HG02571 (cell line): ENCODE results near the gene UBE2E3.
"Not testable (repeated sequence)": the region's sequence is repeated elsewhere in the genome, so short reads cannot be mapped to it uniquely, and the experiment has no call there.

Experiments
- ATAC-seq: cut with Tn5 transposase; IDR thresholded peaks from one replicate; pipeline ENCODE4 v1.9.1; 2021; ENCODE audit warnings: mild to moderate bottlenecking, moderate library complexity; ENCODE audit not compliant: unreplicated experiment

Gene UBE2E3

GRCh38 chr2:181072486-181073235 lies 92.3 kb downstream of the UBE2E3 start:
- ATAC-seq = no peak

DNA sequence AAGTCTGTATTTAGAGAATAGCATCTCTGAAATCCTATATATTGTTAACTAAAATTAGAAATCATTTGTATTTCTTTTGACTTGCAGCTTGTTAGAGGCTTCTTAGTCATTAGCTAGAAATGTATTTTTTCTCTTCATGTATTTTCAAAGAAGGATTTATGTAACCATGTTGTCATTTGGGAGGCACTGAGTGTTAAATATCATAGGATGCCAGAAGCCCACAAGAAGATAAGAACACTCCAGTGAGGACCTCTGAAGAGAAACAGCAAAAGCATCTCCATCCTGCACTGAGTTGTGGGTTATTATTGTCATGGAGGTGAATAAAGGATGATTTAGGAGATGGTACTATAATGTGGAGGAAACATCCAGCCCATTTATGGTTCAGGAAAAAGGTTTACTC lies 93.5 kb downstream of the UBE2E3 start:
- no peak for ATAC-seq

DNA sequence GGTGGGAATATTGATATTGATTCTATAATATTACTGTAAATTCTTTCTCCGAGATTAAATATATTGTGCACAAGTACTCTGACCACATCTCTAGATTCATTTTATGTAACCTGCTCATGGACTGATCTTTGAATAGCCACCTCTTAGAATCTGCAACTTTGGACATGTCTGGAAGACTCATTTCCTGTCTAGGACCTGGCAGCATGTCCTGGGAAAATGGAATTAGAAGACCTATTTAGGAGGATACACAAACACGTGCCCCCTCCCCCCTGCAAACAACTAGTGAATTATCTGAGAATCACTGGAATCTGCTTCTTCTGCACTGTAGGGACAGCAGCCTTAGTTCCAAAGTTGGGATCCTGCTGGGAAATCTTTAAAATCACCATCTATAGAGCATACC lies 94.1 kb downstream of the UBE2E3 start:
- ATAC-seq = no peak

DNA sequence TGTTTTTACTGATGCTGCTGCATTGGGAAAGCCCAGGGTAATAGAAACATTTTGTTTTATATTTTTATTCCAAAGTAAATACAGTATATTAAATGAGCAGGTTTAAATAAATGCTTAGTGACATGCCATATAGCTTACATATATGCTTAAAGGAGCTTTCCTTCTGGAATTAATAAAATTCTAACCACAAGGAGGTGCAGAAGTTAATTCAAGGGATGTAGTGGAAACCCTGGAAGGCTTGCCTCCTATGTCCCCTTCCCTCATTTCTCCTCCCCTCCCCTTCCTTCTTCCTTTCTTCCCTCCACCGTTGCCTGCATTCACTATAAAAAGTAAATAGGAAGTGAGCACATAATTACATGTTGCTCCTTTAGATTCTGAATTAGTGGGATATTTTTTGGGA lies 96.3 kb downstream of the UBE2E3 start:
- ATAC-seq = no peak

- peak; percentile 83 for ATAC-seq
Measured at GRCh38 chr2:181077128-181077709, 96.8 kb downstream of the UBE2E3 start.

GRCh38 chr2:181083140-181083539 lies 102.7 kb downstream of the UBE2E3 start:
- ATAC-seq = no peak

DNA sequence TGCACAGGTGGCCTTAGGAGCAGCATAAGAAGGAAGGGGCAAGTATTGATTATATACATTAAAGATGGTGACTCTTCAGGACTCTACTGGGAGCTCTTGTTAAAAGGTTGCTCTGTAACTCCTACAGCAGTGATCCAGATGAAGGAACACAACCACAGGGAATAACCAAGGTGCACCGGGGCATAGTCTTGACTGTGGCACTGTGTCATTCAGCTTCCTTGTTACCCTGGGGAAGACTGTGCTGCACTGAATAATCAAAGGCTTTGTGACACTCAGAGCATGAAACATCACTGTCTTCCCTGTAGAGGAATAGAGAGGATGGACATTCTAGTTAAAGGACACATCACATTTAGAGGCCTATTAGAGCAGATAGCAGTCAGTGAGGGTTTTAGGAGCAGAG lies 105.3 kb downstream of the UBE2E3 start:
- no peak for ATAC-seq

DNA sequence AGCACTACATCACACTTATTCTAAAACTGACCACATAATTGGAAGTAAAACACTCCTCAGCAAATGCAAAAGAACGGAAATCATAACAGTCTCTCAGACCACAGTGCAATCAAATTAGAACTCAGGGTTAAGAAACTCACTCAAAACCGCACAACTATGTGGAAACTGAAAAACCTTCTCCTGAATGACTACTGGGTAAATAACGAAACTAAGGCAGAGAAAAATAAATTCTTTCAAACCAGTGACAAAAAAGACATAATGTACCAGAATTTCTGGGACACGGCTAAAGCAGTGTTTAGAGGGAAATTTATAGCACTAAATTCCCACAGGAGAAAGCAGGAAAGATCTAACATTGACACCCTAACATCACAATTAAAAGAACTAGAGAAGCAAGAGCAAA lies 111.5 kb downstream of the UBE2E3 start:
- ATAC-seq = not testable (repeated sequence)

DNA sequence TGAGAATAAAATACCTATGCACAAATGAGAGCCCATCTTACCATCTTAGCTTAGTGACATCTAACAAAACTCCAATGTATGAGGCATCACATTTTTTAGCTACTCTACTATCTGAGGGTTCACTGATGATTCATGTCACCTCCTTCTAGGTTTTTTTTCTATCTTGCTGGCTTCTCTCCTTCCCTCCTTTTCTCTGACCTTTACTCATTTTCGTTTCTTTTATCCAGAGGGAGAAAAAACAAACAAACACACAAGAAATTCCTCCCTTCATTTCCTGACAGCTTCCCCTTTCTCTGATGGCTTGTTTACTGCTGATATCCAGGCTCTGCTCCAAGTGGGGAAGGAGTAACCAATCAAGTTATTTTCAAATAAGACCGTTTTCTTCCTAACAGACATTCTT lies 115.1 kb downstream of the UBE2E3 start:
- ATAC-seq = no peak

DNA sequence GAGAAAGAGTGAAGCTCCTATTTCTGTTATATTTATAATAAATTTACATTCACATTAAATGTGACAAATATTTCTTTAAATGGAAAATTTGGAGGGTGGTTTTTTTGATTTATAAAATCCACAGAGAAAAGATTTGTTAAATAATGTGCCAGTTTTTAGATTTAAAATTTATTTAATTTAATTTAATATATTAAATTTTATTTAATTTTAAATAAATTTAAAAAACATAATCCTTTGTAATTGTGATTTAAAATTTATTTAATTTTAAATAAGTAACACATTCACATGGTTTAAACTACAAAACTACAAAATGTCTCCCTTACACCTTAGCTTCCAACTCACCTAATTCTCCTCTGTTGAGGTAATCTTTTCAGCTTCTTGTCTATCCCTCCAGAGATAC lies 123.3 kb downstream of the UBE2E3 start:
- ATAC-seq = no peak

DNA sequence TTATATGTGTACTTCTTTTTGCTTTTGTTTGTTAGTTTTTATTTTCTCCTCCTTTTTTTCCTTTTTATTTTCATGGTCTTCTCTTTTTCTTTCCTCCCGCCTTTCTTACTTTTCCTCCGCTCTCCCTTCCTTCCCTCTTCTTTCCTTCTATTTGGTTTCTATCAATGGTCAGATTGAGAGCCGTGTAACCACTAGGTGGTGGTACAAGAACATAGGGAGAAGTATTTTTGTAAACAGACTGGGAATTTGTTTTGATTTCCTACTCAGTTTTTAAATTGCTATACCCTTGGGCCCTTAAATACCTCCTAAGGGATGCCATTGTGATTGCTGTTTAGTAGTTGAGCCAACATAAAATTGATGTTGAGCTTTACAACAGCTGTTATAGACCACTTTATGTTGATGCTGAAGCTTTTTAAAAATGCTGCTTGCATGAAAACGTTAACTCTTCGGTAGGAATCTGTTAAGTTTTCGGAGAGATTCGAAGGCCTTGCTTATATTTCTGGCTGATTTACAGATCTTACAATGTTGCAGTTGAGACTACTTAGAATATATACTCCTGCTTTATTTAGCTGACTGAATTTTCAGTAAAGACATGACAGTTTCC lies 124.2 kb downstream of the UBE2E3 start:
- no peak for ATAC-seq

- no peak for ATAC-seq
Measured at GRCh38 chr2:181105562-181105961, 125.2 kb downstream of the UBE2E3 start.

- no peak for ATAC-seq
Measured at GRCh38 chr2:181106229-181106628, 125.8 kb downstream of the UBE2E3 start.

DNA sequence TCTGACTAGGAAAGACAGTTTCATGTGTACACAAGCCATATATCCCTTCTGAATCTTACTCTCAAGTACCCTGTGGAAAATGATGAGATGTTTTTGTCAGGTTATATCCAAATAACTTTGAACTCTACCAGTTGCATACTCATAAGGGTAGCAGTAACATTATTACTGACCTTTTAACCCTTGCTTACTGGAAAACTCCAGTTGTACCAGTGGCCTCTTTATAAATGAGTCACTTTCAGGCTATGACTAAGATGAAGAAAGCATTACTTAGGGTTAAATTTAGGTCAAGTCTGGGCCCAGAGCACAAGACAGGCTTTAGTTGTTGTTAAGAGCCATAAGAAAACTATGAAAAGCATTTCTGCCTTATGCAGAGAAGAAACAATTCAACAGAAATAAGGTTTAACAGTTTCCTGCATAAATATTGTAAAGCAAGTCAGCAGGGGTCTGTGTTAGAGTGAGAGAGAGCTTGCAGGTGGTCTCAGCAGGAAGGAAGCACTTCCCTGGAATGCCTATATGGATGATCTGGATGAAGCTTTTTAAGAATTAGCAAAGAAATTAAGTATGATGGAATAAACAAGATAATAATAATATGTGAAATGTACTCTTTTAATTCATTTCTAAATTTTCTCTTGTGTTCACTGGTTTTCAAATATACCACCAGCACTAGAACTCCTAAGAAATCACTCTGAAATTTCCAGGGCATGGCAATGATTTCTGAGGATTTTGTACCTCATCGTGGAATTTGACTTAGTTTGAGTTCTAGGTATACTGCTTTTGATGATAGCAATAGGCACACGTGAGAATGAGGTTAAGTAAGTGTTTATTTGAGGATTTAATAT lies 126.6 kb downstream of the UBE2E3 start:
- ATAC-seq = peak; percentile 98

- ATAC-seq = no peak
Measured at GRCh38 chr2:181107628-181107945, 127.2 kb downstream of the UBE2E3 start.

DNA sequence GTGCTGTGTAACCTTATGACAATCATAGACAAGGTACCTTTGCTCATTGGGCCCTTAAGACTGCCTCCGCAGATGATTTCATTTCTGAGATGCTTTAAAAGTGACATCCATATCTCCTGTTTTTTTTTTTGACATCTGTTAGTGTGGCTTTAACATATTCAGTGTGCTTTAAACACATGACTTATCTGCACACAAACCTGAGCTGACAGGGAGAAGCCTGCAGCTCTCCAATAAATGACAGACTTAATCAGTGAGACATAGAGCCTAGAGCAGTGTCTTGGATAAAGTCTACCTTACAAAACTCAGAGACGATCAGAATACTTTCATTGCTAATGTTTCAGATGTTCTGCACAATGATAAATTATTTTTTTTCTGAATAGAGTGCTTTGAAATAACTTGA lies 130.7 kb downstream of the UBE2E3 start:
- ATAC-seq = no peak

DNA sequence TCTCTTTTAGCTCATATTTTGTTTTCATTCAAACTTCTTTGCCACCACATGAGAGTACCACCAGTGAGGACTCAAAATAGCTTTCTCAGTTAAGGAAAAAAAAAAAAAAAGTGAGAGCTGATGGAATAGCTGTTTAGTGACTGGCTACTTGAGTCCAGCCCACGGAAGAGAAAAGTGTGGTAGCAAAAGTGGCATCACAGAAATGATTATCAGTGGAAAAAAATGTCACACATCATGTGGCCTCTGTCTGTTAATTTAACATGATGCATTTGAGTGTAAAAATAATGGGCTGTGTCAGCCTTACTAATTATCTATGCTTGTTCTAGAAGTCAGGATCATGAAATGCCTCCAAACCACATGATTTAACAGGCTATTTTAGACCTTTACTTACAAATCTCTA lies 132.5 kb downstream of the UBE2E3 start:
- no peak for ATAC-seq
